ENCODE data around the gene DRC7. TPM values are rescaled to one million over a fixed set of nuclear protein-coding genes. Genes with fewer than 3 reads are reported as not detected.
"Not testable (repeated sequence)": the region's sequence is repeated elsewhere in the genome, so short reads cannot be mapped to it uniquely, and the experiment has no call there.

DRC7 gene
- total and polyA plus RNA-seq, 2 experiments from 2014 or later = 0.83 to 2.0 TPM

GRCh38 chr16:57727610-57728009 is 33.0 kb downstream of the DRC7 start:
- Histone ChIP-seq H3K4me3 (no peak overlapping the region), H3K27ac (no peak overlapping the region), H3K27me3 (no peaks in the 10 kb centered on the region), H3K4me1 (ENCODE audit: low read depth) (no peaks in the 10 kb centered on the region), H3K9me3 (ENCODE audit: low read depth) (no peaks in the 10 kb centered on the region), H3K36me3 (no peaks in the 10 kb centered on the region)
- TF ChIP-seq, protein P1, sequence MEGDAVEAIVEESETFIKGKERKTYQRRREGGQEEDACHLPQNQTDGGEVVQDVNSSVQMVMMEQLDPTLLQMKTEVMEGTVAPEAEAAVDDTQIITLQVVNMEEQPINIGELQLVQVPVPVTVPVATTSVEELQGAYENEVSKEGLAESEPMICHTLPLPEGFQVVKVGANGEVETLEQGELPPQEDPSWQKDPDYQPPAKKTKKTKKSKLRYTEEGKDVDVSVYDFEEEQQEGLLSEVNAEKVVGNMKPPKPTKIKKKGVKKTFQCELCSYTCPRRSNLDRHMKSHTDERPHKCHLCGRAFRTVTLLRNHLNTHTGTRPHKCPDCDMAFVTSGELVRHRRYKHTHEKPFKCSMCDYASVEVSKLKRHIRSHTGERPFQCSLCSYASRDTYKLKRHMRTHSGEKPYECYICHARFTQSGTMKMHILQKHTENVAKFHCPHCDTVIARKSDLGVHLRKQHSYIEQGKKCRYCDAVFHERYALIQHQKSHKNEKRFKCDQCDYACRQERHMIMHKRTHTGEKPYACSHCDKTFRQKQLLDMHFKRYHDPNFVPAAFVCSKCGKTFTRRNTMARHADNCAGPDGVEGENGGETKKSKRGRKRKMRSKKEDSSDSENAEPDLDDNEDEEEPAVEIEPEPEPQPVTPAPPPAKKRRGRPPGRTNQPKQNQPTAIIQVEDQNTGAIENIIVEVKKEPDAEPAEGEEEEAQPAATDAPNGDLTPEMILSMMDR (IDR thresholded peaks at IDR 0.05; ENCODE audit: low read depth, low read length) = no peak
- DNase-seq (ENCODE audit: low read depth in 1 of 2, low spot score in 1 of 2) = no peak

DNA sequence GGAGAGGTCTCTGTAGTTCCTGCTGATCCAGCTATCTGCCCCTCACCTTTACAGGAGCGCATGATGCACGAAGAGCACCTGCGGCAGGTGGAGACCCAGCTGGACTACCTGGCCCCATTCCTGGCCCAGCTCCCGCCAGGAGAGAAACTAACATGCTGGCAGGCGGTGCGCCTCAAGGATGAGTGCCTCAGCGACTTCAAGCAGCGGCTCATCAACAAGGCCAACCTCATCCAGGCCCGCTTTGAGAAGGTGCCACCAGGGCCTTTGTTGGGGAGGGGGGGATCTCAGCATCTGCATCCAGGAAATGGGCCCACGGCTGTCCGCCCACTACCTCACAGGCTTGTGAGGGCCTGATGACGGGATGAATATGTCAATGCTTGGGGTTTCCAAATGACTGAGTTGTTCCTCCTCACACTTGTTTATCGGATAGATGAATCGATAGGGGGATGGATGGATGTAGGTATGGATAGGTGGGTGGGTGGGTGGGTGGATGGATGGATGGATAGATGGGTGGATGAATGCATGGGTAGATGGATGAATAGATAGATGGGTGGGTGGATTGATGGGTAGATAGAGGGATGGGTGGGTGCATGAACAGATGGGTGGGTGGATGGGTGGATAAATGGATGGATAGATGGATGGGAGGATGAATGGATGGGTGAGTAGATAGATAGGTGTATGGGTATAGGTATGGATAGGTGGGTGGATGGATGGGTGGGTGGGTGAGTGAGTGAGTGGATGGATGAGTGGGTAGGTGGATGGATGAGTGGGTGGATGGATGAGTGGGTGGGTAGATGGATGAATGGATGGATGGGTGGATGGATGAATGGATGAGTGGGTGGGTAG is 34.0 kb downstream of the DRC7 start:
- H3K27ac ChIP-seq = no peak overlapping the region
- H3K4me1 ChIP-seq (ENCODE audit: low read depth) = no peaks in the 10 kb centered on the region
- no peaks in the 10 kb centered on the region for H3K27me3 ChIP-seq
- DNase-seq (ENCODE audit: low read depth in 1 of 2, low spot score in 1 of 2) = no peak
- H3K4me3 ChIP-seq = no peak overlapping the region
- TF ChIP-seq, protein P1 (IDR thresholded peaks at IDR 0.05; ENCODE audit: low read depth, low read length) = no peak
- no peaks in the 10 kb centered on the region for H3K9me3 ChIP-seq (ENCODE audit: low read depth)
- H3K36me3 ChIP-seq = no peaks in the 10 kb centered on the region

DNA sequence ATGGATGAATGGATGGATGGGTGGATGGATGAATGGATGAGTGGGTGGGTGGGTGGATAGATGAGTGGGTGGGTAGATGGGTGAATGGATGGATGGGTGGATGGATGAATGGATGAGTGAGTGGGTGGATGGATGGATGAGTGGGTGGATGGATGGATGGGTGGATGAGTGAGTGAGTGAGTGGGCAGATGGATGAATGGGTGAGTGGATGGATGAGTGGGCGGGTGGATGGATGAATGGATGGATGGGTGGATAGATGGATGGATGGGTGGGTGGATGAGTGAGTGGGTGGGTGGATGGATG is 34.5 kb downstream of the DRC7 start:
- TF ChIP-seq, protein P1 (IDR thresholded peaks at IDR 0.05; ENCODE audit: low read depth, low read length) = no peak
- H3K4me1 ChIP-seq (ENCODE audit: low read depth) = no peaks in the 10 kb centered on the region
- H3K4me3 ChIP-seq = no peak overlapping the region
- no peak overlapping the region for H3K27ac ChIP-seq
- no peak for DNase-seq (ENCODE audit: low read depth in 1 of 2, low spot score in 1 of 2)
- H3K27me3 ChIP-seq = no peaks in the 10 kb centered on the region
- H3K9me3 ChIP-seq (ENCODE audit: low read depth) = no peaks in the 10 kb centered on the region
- no peaks in the 10 kb centered on the region for H3K36me3 ChIP-seq

GRCh38 chr16:57729852-57730251 is 35.2 kb downstream of the DRC7 start:
- H3K4me1 ChIP-seq (ENCODE audit: low read depth); H3K4me3 ChIP-seq; H3K27ac ChIP-seq; H3K9me3 ChIP-seq (ENCODE audit: low read depth); H3K27me3 ChIP-seq; H3K36me3 ChIP-seq; DNase-seq (ENCODE audit: low read depth in 1 of 2, low spot score in 1 of 2): not testable (repeated sequence)

- DNase-seq (ENCODE audit: low read depth in 1 of 2, low spot score in 1 of 2) = no peak
- TF ChIP-seq, protein P1 (IDR thresholded peaks at IDR 0.05; ENCODE audit: low read depth, low read length) = no peak
- no peaks in the 10 kb centered on the region for H3K27me3 ChIP-seq
- H3K9me3 ChIP-seq (ENCODE audit: low read depth) = no peaks in the 10 kb centered on the region
- H3K4me3 ChIP-seq = no peak overlapping the region
- no peak overlapping the region for H3K27ac ChIP-seq
- no peaks in the 10 kb centered on the region for H3K36me3 ChIP-seq
- no peaks in the 10 kb centered on the region for H3K4me1 ChIP-seq (ENCODE audit: low read depth)
These were observed 36.4 kb downstream of the DRC7 start for GRCh38 chr16:57730771-57731730.

GRCh38 chr16:57732037-57732436 is 37.4 kb downstream of the DRC7 start:
- Histone ChIP-seq H3K4me1 (ENCODE audit: low read depth) (peaks cover 6% of the 10 kb centered on the region), H3K36me3 (no peaks in the 10 kb centered on the region)

More at GRCh38 chr16:57732037-57732436, 37.4 kb downstream of the DRC7 start:
- TF ChIP-seq, protein P1 (IDR thresholded peaks at IDR 0.05; ENCODE audit: low read depth, low read length) = no peak
- Histone ChIP-seq H3K4me3 (no peak overlapping the region), H3K27me3 (no peaks in the 10 kb centered on the region), H3K9me3 (ENCODE audit: low read depth) (no peaks in the 10 kb centered on the region), H3K27ac (no peak overlapping the region)
- peak in 1 of 2 donors; percentile 69 for DNase-seq (ENCODE audit: low read depth in 1 of 2, low spot score in 1 of 2)
